ENCODE data around the gene PACSIN1. TPM values are rescaled to one million over a fixed set of nuclear protein-coding genes. Genes with fewer than 3 reads are reported as not detected.

PACSIN1 gene
- total RNA-seq, 1 experiment from 2014 or later, result not detected

DNA sequence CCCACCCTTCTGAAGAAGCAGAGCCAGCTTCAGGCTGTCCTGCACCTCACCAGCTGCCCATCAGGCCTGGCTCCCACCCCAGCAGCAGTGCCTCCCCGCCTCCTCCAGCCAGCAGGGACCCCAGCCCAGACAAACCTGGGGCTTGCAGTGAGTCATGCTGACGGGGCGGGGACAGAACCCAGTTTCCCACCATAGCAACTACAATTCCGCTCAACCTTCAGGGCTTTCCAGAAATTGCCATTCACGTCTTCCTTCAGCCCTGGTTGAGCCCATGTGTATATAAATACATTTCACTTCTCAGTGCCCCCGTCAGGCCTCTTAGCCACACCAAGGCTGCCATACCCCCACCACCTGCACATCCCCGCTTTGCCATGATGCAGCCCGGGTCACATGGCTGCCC, 85.8 kb downstream of the PACSIN1 start:
- Histone ChIP-seq H3K4me3 (ENCODE audit: low read depth, low read length, poor library complexity, severe bottlenecking) (no peak overlapping the region), H3K27me3 (replicated peaks; ENCODE audit: insufficient read depth, low read depth, low read length, poor library complexity) (no peaks in the 10 kb centered on the region), H3K27ac (ENCODE audit: low read depth, low read length, poor library complexity, severe bottlenecking) (no peak overlapping the region), H3K4me1 (ENCODE audit: insufficient read depth, low read length, poor library complexity, severe bottlenecking) (no peaks in the 10 kb centered on the region), H3K9me3 (ENCODE audit: low read depth, low read length, poor library complexity, severe bottlenecking) (no peaks in the 10 kb centered on the region), H3K36me3 (ENCODE audit: insufficient read depth, low read length, poor library complexity, severe bottlenecking) (no peaks in the 10 kb centered on the region)
- ChIA-PET POLR2A (ENCODE audit: low non-redundant PET) (no interaction called here), CTCF (no interaction called here)
- BruUV-seq (replicated peaks), result no TSS peak
- no peak for DNase-seq (ENCODE audit: low spot score)
- intact Hi-C loops (cut with micrococcal nuclease; ENCODE audit: unreplicated experiment), result no loop called here
- no peak for TF ChIP-seq EZH2 (IDR thresholded peaks at IDR 0.05; ENCODE audit: borderline replicate concordance, low read depth, low read length, poor library complexity, severe bottlenecking)
- TF ChIP-seq, protein P1, sequence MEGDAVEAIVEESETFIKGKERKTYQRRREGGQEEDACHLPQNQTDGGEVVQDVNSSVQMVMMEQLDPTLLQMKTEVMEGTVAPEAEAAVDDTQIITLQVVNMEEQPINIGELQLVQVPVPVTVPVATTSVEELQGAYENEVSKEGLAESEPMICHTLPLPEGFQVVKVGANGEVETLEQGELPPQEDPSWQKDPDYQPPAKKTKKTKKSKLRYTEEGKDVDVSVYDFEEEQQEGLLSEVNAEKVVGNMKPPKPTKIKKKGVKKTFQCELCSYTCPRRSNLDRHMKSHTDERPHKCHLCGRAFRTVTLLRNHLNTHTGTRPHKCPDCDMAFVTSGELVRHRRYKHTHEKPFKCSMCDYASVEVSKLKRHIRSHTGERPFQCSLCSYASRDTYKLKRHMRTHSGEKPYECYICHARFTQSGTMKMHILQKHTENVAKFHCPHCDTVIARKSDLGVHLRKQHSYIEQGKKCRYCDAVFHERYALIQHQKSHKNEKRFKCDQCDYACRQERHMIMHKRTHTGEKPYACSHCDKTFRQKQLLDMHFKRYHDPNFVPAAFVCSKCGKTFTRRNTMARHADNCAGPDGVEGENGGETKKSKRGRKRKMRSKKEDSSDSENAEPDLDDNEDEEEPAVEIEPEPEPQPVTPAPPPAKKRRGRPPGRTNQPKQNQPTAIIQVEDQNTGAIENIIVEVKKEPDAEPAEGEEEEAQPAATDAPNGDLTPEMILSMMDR (conservative IDR thresholded peaks at IDR 0.05; ENCODE audit: low read depth, low read length), result no peak

DNA sequence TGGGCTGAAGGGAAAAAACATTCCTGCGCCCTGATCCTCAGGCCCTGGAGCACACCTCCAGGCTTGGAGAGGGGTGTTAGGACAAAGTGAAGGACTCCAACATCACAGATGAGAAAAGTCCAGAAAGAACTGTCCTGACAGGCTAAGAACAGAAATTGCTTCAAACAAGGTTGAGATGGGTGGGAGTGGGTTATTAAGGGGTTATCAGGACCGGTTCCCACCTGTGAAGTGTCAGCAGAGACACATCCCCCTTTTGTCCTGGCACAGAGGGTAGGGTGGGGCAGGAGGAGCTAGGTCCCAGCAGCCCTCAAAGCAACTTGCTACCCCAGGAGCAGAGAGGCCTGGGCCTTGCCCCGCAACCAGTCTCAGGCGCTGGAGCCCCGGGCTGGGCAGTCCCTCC, 86.7 kb downstream of the PACSIN1 start:
- Histone ChIP-seq H3K36me3 (ENCODE audit: insufficient read depth, low read length, poor library complexity, severe bottlenecking) (no peaks in the 10 kb centered on the region), H3K4me3 (ENCODE audit: low read depth, low read length, poor library complexity, severe bottlenecking) (no peak overlapping the region), H3K27ac (ENCODE audit: low read depth, low read length, poor library complexity, severe bottlenecking) (no peak overlapping the region), H3K27me3 (replicated peaks; ENCODE audit: insufficient read depth, low read depth, low read length, poor library complexity) (no peaks in the 10 kb centered on the region), H3K9me3 (ENCODE audit: low read depth, low read length, poor library complexity, severe bottlenecking) (no peaks in the 10 kb centered on the region), H3K4me1 (ENCODE audit: insufficient read depth, low read length, poor library complexity, severe bottlenecking) (no peaks in the 10 kb centered on the region)
- no peak for DNase-seq (ENCODE audit: low spot score)
- intact Hi-C loops (cut with micrococcal nuclease; ENCODE audit: unreplicated experiment), result no loop called here
- TF ChIP-seq, protein P1 (conservative IDR thresholded peaks at IDR 0.05; ENCODE audit: low read depth, low read length), result no peak
- no peak for TF ChIP-seq EZH2 (IDR thresholded peaks at IDR 0.05; ENCODE audit: borderline replicate concordance, low read depth, low read length, poor library complexity, severe bottlenecking)
- ChIA-PET CTCF (interaction anchor here (0.6 kb wide), 1 partner anchor 137 kb away, joined by 3 read pairs; no protein-coding TSS in a partner anchor), POLR2A (ENCODE audit: low non-redundant PET) (no interaction called here)
- no TSS peak for BruUV-seq (replicated peaks)

DNA sequence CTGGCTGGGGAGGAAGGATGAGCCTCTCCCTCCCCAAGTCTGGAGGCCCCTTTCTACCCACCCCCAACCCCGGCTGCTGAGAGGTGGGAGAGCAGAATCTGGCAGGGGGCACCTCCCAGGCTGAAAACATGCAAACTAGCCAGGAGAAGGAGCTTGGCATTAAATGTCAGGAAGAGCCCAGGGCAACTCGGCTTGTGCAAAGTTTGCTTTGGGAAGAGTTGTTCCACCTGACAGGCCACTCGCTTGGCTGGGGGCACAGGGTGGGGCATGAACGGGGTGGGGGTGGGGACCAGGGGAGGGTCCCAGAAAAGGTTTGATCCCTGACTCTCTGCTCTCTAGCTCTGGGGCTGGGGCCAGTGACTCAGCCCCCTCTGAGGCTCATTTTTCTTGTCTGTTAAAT, 87.3 kb downstream of the PACSIN1 start:
- no peak overlapping the region for H3K27ac ChIP-seq (ENCODE audit: low read depth, low read length, poor library complexity, severe bottlenecking)
- H3K4me1 ChIP-seq (ENCODE audit: insufficient read depth, low read length, poor library complexity, severe bottlenecking), result no peaks in the 10 kb centered on the region
- no peak overlapping the region for H3K4me3 ChIP-seq (ENCODE audit: low read depth, low read length, poor library complexity, severe bottlenecking)
- CTCF ChIA-PET, result interaction anchor here (0.6 kb wide), 1 partner anchor 137 kb away, joined by 3 read pairs; no protein-coding TSS in a partner anchor
- H3K36me3 ChIP-seq (ENCODE audit: insufficient read depth, low read length, poor library complexity, severe bottlenecking), result no peaks in the 10 kb centered on the region
- no peak for DNase-seq (ENCODE audit: low spot score)
- TF ChIP-seq EZH2 (IDR thresholded peaks at IDR 0.05; ENCODE audit: borderline replicate concordance, low read depth, low read length, poor library complexity, severe bottlenecking), result no peak
- TF ChIP-seq, protein P1 (conservative IDR thresholded peaks at IDR 0.05; ENCODE audit: low read depth, low read length), result no peak
- intact Hi-C loops (cut with micrococcal nuclease; ENCODE audit: unreplicated experiment), result no loop called here
- H3K27me3 ChIP-seq (replicated peaks; ENCODE audit: insufficient read depth, low read depth, low read length, poor library complexity), result no peaks in the 10 kb centered on the region
- no TSS peak for BruUV-seq (replicated peaks)
- POLR2A ChIA-PET (ENCODE audit: low non-redundant PET), result no interaction called here
- H3K9me3 ChIP-seq (ENCODE audit: low read depth, low read length, poor library complexity, severe bottlenecking), result no peaks in the 10 kb centered on the region
